ENCODE data around the gene LGALS9B. TPM values are rescaled to one million over a fixed set of nuclear protein-coding genes. Genes with fewer than 3 reads are reported as not detected.
"Not testable (repeated sequence)": the region's sequence is repeated elsewhere in the genome, so short reads cannot be mapped to it uniquely, and the experiment has no call there.

The LGALS9B gene
- total and polyA plus RNA-seq, 2 of the 4 experiments (the other 2 are of a cell fraction) = not detected

- H3K27ac ChIP-seq (ENCODE audit: insufficient read depth, low read length); H3K14ac ChIP-seq (replicated peaks; ENCODE audit: low read depth, low read length); H2BK120ac ChIP-seq (ENCODE audit: low read depth, low read length); BruUV-seq (replicated peaks); H2BK15ac ChIP-seq (ENCODE audit: low read depth, low read length); in situ Hi-C loops (cut with MboI; ENCODE audit: low sequenced_read_pairs); H3K4ac ChIP-seq (ENCODE audit: low read depth, low read length); H3K23ac ChIP-seq (ENCODE audit: low read depth, low read length); H3K56ac ChIP-seq (ENCODE audit: extremely low read depth, insufficient read depth, low read length); H3K4me2 ChIP-seq (ENCODE audit: low read depth, low read length); H2AFZ ChIP-seq (replicated peaks; ENCODE audit: low read length, poor library complexity); H3K9me3 ChIP-seq (ENCODE audit: control insufficient read depth, insufficient read depth, low read length); dilution Hi-C loops (cut with HindIII; ENCODE audit: low sequenced_read_pairs, unreplicated experiment); H3K36me3 ChIP-seq (ENCODE audit: control insufficient read depth, insufficient read depth, low read length); H2AK9ac ChIP-seq (replicated peaks; ENCODE audit: low read depth, low read length, poor library complexity); H4K91ac ChIP-seq (ENCODE audit: insufficient read depth, low read depth, low read length); DNase-seq; H3K4me3 ChIP-seq (ENCODE audit: insufficient read depth, low read depth, low read length); CTCF ChIA-PET; H4K8ac ChIP-seq (ENCODE audit: low read depth in 2 of 2, low read length in 2 of 2); H3K4me1 ChIP-seq (ENCODE audit: control insufficient read depth, insufficient read depth, low read length); H4K5ac ChIP-seq (ENCODE audit: low read depth, low read length); H3K27me3 ChIP-seq (ENCODE audit: control insufficient read depth, insufficient read depth, low read length); H2BK5ac ChIP-seq (ENCODE audit: low read depth, low read length, poor library complexity, severe bottlenecking); H3K9ac ChIP-seq (ENCODE audit: low read depth, low read length); H3K9me1 ChIP-seq (ENCODE audit: insufficient read depth, low read length); POLR2A ChIA-PET (ENCODE audit: unreplicated experiment); H2BK20ac ChIP-seq (ENCODE audit: low read depth, low read length); H2AK5ac ChIP-seq (ENCODE audit: low read depth, low read length); intact Hi-C loops (cut with micrococcal nuclease); H3K79me1 ChIP-seq (ENCODE audit: low read depth in 1 of 2, low read length in 2 of 2); H3K18ac ChIP-seq (ENCODE audit: low read depth, low read length); H4K20me1 ChIP-seq (ENCODE audit: insufficient read depth, low read length): not testable (repeated sequence)
- ATAC-seq (ENCODE audit: low read depth) = peak; percentile 69
- no CpG with 5 or more reads among the region's 6 CpGs for WGBS, 2 experiments (ENCODE audit: extremely low coverage in 2 of 2, insufficient read length in 1 of 2)
- peak; percentile 32 for TF ChIP-seq RAD21 (IDR thresholded peaks at IDR 0.05; ENCODE audit: low read length)
- peak; percentile 24; the same call in 1 of the 2 replicates for TF ChIP-seq CTCF (conservative IDR thresholded peaks at IDR 0.05; ENCODE audit: low read depth, low read length)
These were observed 20.4 kb downstream of the LGALS9B start for GRCh38 chr17:20446895-20447294.

GRCh38 chr17:20444581-20445236 is 22.6 kb downstream of the LGALS9B start:
- H3K23ac ChIP-seq (ENCODE audit: low read depth, low read length); H3K4me3 ChIP-seq (ENCODE audit: insufficient read depth, low read depth, low read length); H2BK15ac ChIP-seq (ENCODE audit: low read depth, low read length); ATAC-seq (ENCODE audit: low read depth); H4K8ac ChIP-seq (ENCODE audit: low read depth in 2 of 2, low read length in 2 of 2); H2AK5ac ChIP-seq (ENCODE audit: low read depth, low read length); H3K9me3 ChIP-seq (ENCODE audit: control insufficient read depth, insufficient read depth, low read length); H4K20me1 ChIP-seq (ENCODE audit: insufficient read depth, low read length); BruUV-seq (replicated peaks); H2BK120ac ChIP-seq (ENCODE audit: low read depth, low read length); CTCF ChIA-PET; H3K4me2 ChIP-seq (ENCODE audit: low read depth, low read length); H2AK9ac ChIP-seq (replicated peaks; ENCODE audit: low read depth, low read length, poor library complexity); H3K4me1 ChIP-seq (ENCODE audit: control insufficient read depth, insufficient read depth, low read length); H3K4ac ChIP-seq (ENCODE audit: low read depth, low read length); H3K18ac ChIP-seq (ENCODE audit: low read depth, low read length); H3K14ac ChIP-seq (replicated peaks; ENCODE audit: low read depth, low read length); POLR2A ChIA-PET (ENCODE audit: unreplicated experiment); H3K56ac ChIP-seq (ENCODE audit: extremely low read depth, insufficient read depth, low read length); H2BK5ac ChIP-seq (ENCODE audit: low read depth, low read length, poor library complexity, severe bottlenecking); intact Hi-C loops (cut with micrococcal nuclease); in situ Hi-C loops (cut with MboI; ENCODE audit: low sequenced_read_pairs); H4K5ac ChIP-seq (ENCODE audit: low read depth, low read length); H3K27me3 ChIP-seq (ENCODE audit: control insufficient read depth, insufficient read depth, low read length); dilution Hi-C loops (cut with HindIII; ENCODE audit: low sequenced_read_pairs, unreplicated experiment); DNase-seq; H3K9me1 ChIP-seq (ENCODE audit: insufficient read depth, low read length); H4K91ac ChIP-seq (ENCODE audit: insufficient read depth, low read depth, low read length); H3K9ac ChIP-seq (ENCODE audit: low read depth, low read length); H3K36me3 ChIP-seq (ENCODE audit: control insufficient read depth, insufficient read depth, low read length); H2BK20ac ChIP-seq (ENCODE audit: low read depth, low read length); H3K27ac ChIP-seq (ENCODE audit: insufficient read depth, low read length); H2AFZ ChIP-seq (replicated peaks; ENCODE audit: low read length, poor library complexity); H3K79me1 ChIP-seq (ENCODE audit: low read depth in 1 of 2, low read length in 2 of 2): not testable (repeated sequence)
- WGBS, 2 experiments (ENCODE audit: extremely low coverage in 2 of 2, insufficient read length in 1 of 2) = no CpG with 5 or more reads among the region's 8 CpGs

Measured in IMR-90 (cell line).